Eye (tissue), 1 donor: Measurements from ENCODE around the gene RFTN2.

Experiments
- DNase-seq: peaks from one replicate; pipeline ENCODE4 v3.0.0-alpha.2; 2015

Gene RFTN2

DNA sequence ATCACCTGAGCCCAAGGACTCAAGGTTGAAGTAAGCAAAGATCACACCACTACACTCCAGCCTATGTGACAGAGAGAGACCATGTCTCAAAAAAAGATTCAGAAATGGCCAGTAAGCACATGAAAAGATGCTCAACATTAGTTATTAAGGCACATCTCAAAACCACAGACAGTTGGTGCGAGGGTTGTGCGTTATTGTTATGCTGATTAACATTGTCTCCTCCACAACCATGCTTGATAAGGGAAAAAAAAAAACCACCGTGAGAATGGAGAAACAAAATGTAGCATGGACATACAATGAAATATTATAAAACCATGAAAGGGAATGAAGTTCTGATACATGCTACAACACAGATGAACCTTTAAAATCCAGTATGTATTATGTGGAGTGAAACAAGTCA lies 132.2 kb downstream of the RFTN2 start:
- no peak for DNase-seq

DNA sequence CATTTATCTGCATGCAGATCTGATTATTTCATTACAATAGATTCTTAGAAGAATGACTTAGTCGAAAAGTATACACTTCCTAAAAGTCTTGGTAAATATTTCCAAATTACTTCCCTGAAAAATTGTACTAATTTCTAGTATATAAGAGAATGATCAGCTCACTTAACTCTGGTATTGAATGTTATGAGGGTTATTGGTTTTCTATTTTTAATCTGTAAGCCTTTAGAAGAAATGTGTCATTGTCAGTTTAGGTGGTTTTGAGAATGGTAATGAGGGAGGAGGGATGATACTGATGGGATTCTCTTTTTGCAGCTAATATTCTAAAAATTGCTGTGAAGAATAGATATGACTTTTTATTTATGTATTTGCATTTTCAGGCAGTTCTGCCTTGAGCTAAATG lies 135.7 kb downstream of the RFTN2 start:
- no peak for DNase-seq

DNA sequence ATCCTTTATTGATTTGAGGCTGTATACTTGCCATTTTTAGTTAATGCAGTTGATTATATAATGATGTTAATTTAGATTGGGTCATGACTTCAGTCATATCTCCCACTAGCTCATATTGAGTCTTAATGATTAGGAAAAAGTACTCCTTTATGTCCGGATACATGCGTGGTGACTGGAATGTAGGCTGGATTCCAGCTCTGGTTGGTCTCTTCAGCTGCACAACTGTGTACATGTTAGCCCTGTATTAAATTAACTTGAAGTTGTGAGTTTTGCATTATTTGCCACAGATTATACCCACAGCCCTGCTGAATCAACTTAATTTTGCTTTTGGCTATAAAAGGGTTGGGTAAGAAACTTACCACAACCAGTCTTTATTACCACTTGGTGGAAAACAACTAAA lies 137.0 kb downstream of the RFTN2 start:
- no peak for DNase-seq
